22Rv1 (cell line): ENCODE measurements around the gene PPM1H.
"Not testable (repeated sequence)": the region's sequence is repeated elsewhere in the genome, so short reads cannot be mapped to it uniquely, and the experiment has no call there.

Experiments used
- H3K27ac ChIP-seq: fragments of 450-650 bp; 2 replicates; pipeline ENCODE4 v1.5.1; 2017
- CTCF ChIP-seq: fragments of 450-650 bp; IDR thresholded peaks from 2 replicates; pipeline ENCODE4 v1.5.1; 2017; ENCODE audit warnings: mild to moderate bottlenecking
- ZFX ChIP-seq: fragments of 450-650 bp; IDR thresholded peaks from 2 replicates; pipeline ENCODE4 v1.6.1; 2017; ENCODE audit warnings: antibody characterized with exemption, borderline replicate concordance

The PPM1H gene

GRCh38 chr12:62891805-62892549, 43.0 kb downstream of the PPM1H start:
- no peak overlapping the region for H3K27ac ChIP-seq
- TF ChIP-seq CTCF (no peak), ZFX (no peak)

GRCh38 chr12:62888454-62889110, 46.4 kb downstream of the PPM1H start:
- no peak overlapping the region for H3K27ac ChIP-seq
- TF ChIP-seq ZFX, result no peak
- TF ChIP-seq CTCF, result no peak

- H3K27ac ChIP-seq, result no peak overlapping the region
- TF ChIP-seq CTCF, result no peak
- no peak for TF ChIP-seq ZFX
These were observed 48.2 kb downstream of the PPM1H start for GRCh38 chr12:62886796-62887195.

- H3K27ac ChIP-seq, result no peak overlapping the region
- TF ChIP-seq ZFX (no peak), CTCF (no peak)
These were observed 49.7 kb downstream of the PPM1H start for GRCh38 chr12:62885242-62885641.

- H3K27ac ChIP-seq, result not testable (repeated sequence)
These were observed 50.1 kb downstream of the PPM1H start for GRCh38 chr12:62884832-62885231.

- H3K27ac ChIP-seq, result no peak overlapping the region
- no peak for TF ChIP-seq ZFX
These were observed 52.3 kb downstream of the PPM1H start for GRCh38 chr12:62882696-62883095.

GRCh38 chr12:62882140-62882539, 52.8 kb downstream of the PPM1H start:
- TF ChIP-seq CTCF (no peak), ZFX (no peak)
- H3K27ac ChIP-seq, result no peak overlapping the region

GRCh38 chr12:62879691-62880090, 55.3 kb downstream of the PPM1H start:
- no peak overlapping the region for H3K27ac ChIP-seq
- TF ChIP-seq ZFX (no peak), CTCF (no peak)

GRCh38 chr12:62879228-62879627, 55.7 kb downstream of the PPM1H start:
- H3K27ac ChIP-seq, result not testable (repeated sequence)
